B cell (primary cell): ENCODE data around the gene GPR142.

ENCODE experiments used
- CTCF ChIP-seq: fragments of 200-600 bp; IDR thresholded peaks from one replicate; pipeline ENCODE4 v1.8.0; 2022; ENCODE audit warnings: antibody characterized with exemption, mild to moderate bottlenecking
- EZH2 ChIP-seq: IDR thresholded peaks from 2 replicates; pipeline ENCODE4 v1.6.1; 2012; ENCODE audit warnings: borderline replicate concordance, low read depth, mild to moderate bottlenecking, moderate library complexity, low read length; ENCODE audit not compliant: insufficient read depth, poor library complexity, severe bottlenecking

GRCh38 chr17:74347646-74348045 lies 19.7 kb upstream of the GPR142 start:
- TF ChIP-seq CTCF (no peak), EZH2 (no peak)
